K562 (cell line): ENCODE data around the gene HEY2. TPM values are rescaled to one million over a fixed set of nuclear protein-coding genes. Genes with fewer than 3 reads are reported as not detected.

Experiments used
- AFF1 ChIP-seq, 2 experiments: fragments of 450-650 bp; IDR thresholded peaks; 2 replicates each; pipeline ENCODE4 v1.6.1; 2018; ENCODE audit warnings: mild to moderate bottlenecking in 2 of 2, low read depth in 1 of 2; ENCODE audit not compliant: partially characterized antibody in 2 of 2
- BACH1 ChIP-seq: fragments of 200-800 bp; sonication (Bioruptor generic); IDR thresholded peaks from 2 replicates; pipeline ENCODE4 v1.6.1; 2016; ENCODE audit warnings: missing genetic modification characterization, missing compliant biosample characterization
- BCOR ChIP-seq: fragments of 450-650 bp; IDR thresholded peaks from 2 replicates; pipeline ENCODE4 v1.6.1; 2016
- BRF1 ChIP-seq: IDR thresholded peaks from 3 replicates; pipeline ENCODE4 v1.6.1; 2011; ENCODE audit warnings: borderline replicate concordance, mild to moderate bottlenecking; ENCODE audit not compliant: insufficient read length; ENCODE audit errors: extremely low read depth
- CBFA2T2 ChIP-seq: fragments of 450-650 bp; conservative IDR thresholded peaks from 2 replicates; pipeline ENCODE4 v1.6.1; 2017; ENCODE audit warnings: mild to moderate bottlenecking
- OTX1 ChIP-seq: fragments of 450-650 bp; formaldehyde crosslinking; IDR thresholded peaks from 2 replicates; pipeline ENCODE4 v1.4.0; 2022; ENCODE audit warnings: mild to moderate bottlenecking
- POLR3G ChIP-seq: IDR thresholded peaks from 2 replicates; pipeline ENCODE4 v1.6.1; 2011; ENCODE audit not compliant: insufficient read length, insufficient replicate concordance; ENCODE audit errors: extremely low read depth
- PPARD ChIP-seq: fragments of 250-450 bp; sonication (Bioruptor Pico); IDR thresholded peaks from 2 replicates; pipeline ENCODE4 v1.8.0; 2022; ENCODE audit warnings: inconsistent platforms, mild to moderate bottlenecking, moderate library complexity
- SMAD3 ChIP-seq: fragments of 450-650 bp; formaldehyde crosslinking; conservative IDR thresholded peaks from 2 replicates; pipeline ENCODE4 v1.4.0; 2020; ENCODE audit warnings: mild to moderate bottlenecking
- TCF7 ChIP-seq: sonication (generic); IDR thresholded peaks from 2 replicates; pipeline ENCODE4 v1.6.1; 2016; ENCODE audit warnings: antibody characterized with exemption, borderline replicate concordance
- ZFP30 ChIP-seq: fragments of 250-450 bp; sonication (Bioruptor Pico); IDR thresholded peaks from 2 replicates; pipeline ENCODE4 v1.8.0; 2022; ENCODE audit warnings: moderate library complexity, mild to moderate bottlenecking, inconsistent platforms, borderline replicate concordance
- ZNF124 ChIP-seq: sonication (generic); formaldehyde crosslinking; IDR thresholded peaks from 2 replicates; pipeline ENCODE4 v1.8.1; 2022; ENCODE audit warnings: missing genetic modification reagents
- ZNF354B ChIP-seq: fragments of 250-450 bp; sonication (Bioruptor Pico); IDR thresholded peaks from 2 replicates; pipeline ENCODE4 v1.4.0; 2020
- ZNF384 ChIP-seq: IDR thresholded peaks from 2 replicates; pipeline ENCODE4 v1.6.1; 2012; ENCODE audit warnings: low read depth, low read length, improper control_type of control experiment
- ZNF77 ChIP-seq: fragments of 250-450 bp; sonication (Bioruptor Pico); IDR thresholded peaks from 2 replicates; pipeline ENCODE4 v1.5.0; 2020
- polyA plus RNA-seq, 8 experiments: library from polyadenylated mRNA; depleted of rRNA in 4 of 8; stranded (reverse) in 5 of 8; unstranded in 3 of 8; fragments of >200 nt; fragmentation: Nextera tagmentation in 2 of 8; fragmentation: Illumina TruSeq in 1 of 8; extraction: Ambion mirVana in 2 of 8; extraction: Trizol in 1 of 8; gene quantifications; 2 replicates each; pipeline versions ENCODE4 v1.2.1 to v1.2.3, GENCODE V29; 2011 to 2014; ENCODE audit warnings: inconsistent platforms in 1 of 8, missing spikeins in 1 of 8
- total RNA-seq, 7 experiments: library from RNA; depleted of rRNA in 6 of 7; stranded (reverse); fragments of >200 nt in 6 of 7; fragmentation: Illumina TruSeq in 2 of 7; extraction: Trizol in 2 of 7; gene quantifications; 2 replicates each; pipeline versions ENCODE4 v1.2.1 to v1.2.3, GENCODE V29; 2011 to 2021; ENCODE audit warnings: low replicate concordance in 1 of 7
- TF ChIP-seq, protein P1 (sequence below): sonication (generic); formaldehyde crosslinking; IDR thresholded peaks from 2 replicates; pipeline ENCODE4 v1.8.0; 2022; ENCODE audit warnings: mild to moderate bottlenecking, missing genetic modification reagents
- TF ChIP-seq, protein P2 (sequence below), 3 experiments: IDR thresholded peaks in 2 of 3; conservative IDR thresholded peaks in 1 of 3; 2 replicates each; pipeline ENCODE4 v1.5.1; 2011 to 2012; ENCODE audit warnings: low read length in 3 of 3, mild to moderate bottlenecking in 3 of 3, control low read depth in 2 of 3, improper control_type of control experiment in 1 of 3, inconsistent platforms in 1 of 3, low read depth in 1 of 3, mixed read lengths in 1 of 3, moderate library complexity in 1 of 3; ENCODE audit not compliant: insufficient read depth in 2 of 3
- TF ChIP-seq, protein P3 (sequence below), 2 experiments: fragments of 250-450 bp in 1 of 2; fragments of 450-650 bp in 1 of 2; sonication (Bioruptor Pico) in 1 of 2; IDR thresholded peaks; 2 replicates each; pipeline versions ENCODE4 v1.6.1 to v1.8.0; 2016 to 2021; ENCODE audit warnings: mild to moderate bottlenecking in 2 of 2, moderate library complexity in 2 of 2, missing compliant biosample characterization in 1 of 2, missing genetic modification characterization in 1 of 2
- TF ChIP-seq, protein P4 (sequence below): fragments of 450-650 bp; formaldehyde crosslinking; IDR thresholded peaks from 2 replicates; pipeline ENCODE4 v1.4.0; 2022; ENCODE audit warnings: missing genetic modification characterization

HEY2 gene
- total and polyA plus RNA-seq, 9 of the 15 experiments (the other 6 are each of a cell fraction or from before 2014, with no cell fraction given): 0.03 to 0.07 (median 0.06) TPM; not detected in 5

- TF ChIP-seq POLR3G: no peak
- no peak for TF ChIP-seq ZNF77 (CRISPR knock-in tag)
- no peak for TF ChIP-seq CBFA2T2
- no peak for TF ChIP-seq PPARD (CRISPR knock-in tag)
- TF ChIP-seq BRF1: no peak
- TF ChIP-seq, protein P1, sequence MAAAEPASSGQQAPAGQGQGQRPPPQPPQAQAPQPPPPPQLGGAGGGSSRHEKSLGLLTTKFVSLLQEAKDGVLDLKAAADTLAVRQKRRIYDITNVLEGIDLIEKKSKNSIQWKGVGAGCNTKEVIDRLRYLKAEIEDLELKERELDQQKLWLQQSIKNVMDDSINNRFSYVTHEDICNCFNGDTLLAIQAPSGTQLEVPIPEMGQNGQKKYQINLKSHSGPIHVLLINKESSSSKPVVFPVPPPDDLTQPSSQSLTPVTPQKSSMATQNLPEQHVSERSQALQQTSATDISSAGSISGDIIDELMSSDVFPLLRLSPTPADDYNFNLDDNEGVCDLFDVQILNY (CRISPR knock-in tag): 0 out of 2 replicates have a peak, but pooled peaks have one; percentile 64
- no peak for TF ChIP-seq OTX1 (CRISPR knock-in tag)
- TF ChIP-seq ZFP30 (CRISPR knock-in tag): no peak
- no peak for TF ChIP-seq AFF1 (IDR thresholded peaks at IDR 0.05; ENCODE audit: low read depth in 1 of 2, partially characterized antibody in 2 of 2)
- TF ChIP-seq TCF7: no peak
- no peak for TF ChIP-seq ZNF384
- TF ChIP-seq, protein P2, sequence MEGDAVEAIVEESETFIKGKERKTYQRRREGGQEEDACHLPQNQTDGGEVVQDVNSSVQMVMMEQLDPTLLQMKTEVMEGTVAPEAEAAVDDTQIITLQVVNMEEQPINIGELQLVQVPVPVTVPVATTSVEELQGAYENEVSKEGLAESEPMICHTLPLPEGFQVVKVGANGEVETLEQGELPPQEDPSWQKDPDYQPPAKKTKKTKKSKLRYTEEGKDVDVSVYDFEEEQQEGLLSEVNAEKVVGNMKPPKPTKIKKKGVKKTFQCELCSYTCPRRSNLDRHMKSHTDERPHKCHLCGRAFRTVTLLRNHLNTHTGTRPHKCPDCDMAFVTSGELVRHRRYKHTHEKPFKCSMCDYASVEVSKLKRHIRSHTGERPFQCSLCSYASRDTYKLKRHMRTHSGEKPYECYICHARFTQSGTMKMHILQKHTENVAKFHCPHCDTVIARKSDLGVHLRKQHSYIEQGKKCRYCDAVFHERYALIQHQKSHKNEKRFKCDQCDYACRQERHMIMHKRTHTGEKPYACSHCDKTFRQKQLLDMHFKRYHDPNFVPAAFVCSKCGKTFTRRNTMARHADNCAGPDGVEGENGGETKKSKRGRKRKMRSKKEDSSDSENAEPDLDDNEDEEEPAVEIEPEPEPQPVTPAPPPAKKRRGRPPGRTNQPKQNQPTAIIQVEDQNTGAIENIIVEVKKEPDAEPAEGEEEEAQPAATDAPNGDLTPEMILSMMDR (IDR thresholded peaks at IDR 0.05 in 2 of 3, conservative IDR thresholded peaks at IDR 0.05 in 1 of 3; ENCODE audit: insufficient read depth in 2 of 3, low read depth in 1 of 3, low read length in 3 of 3): peak in 1 of 3 experiments; percentile 10; a peak in 1 of 6 replicates
- TF ChIP-seq SMAD3 (CRISPR knock-in tag): no peak
- TF ChIP-seq, protein P3, sequence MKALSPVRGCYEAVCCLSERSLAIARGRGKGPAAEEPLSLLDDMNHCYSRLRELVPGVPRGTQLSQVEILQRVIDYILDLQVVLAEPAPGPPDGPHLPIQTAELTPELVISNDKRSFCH (CRISPR knock-in tag; IDR thresholded peaks at IDR 0.05): no peak
- TF ChIP-seq, protein P3 (tag; IDR thresholded peaks at IDR 0.05): no peak
- TF ChIP-seq ZNF124 (CRISPR knock-in tag): no peak
- no peak for TF ChIP-seq ZNF354B (CRISPR knock-in tag)
- TF ChIP-seq BACH1 (tag): no peak
- TF ChIP-seq BCOR: no peak
- TF ChIP-seq, protein P4, sequence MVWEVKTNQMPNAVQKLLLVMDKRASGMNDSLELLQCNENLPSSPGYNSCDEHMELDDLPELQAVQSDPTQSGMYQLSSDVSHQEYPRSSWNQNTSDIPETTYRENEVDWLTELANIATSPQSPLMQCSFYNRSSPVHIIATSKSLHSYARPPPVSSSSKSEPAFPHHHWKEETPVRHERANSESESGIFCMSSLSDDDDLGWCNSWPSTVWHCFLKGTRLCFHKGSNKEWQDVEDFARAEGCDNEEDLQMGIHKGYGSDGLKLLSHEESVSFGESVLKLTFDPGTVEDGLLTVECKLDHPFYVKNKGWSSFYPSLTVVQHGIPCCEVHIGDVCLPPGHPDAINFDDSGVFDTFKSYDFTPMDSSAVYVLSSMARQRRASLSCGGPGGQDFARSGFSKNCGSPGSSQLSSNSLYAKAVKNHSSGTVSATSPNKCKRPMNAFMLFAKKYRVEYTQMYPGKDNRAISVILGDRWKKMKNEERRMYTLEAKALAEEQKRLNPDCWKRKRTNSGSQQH (CRISPR knock-in tag): no peak
These were observed 41.1 kb downstream of the HEY2 start, which contains the start of gene NCOA7 (continued) for GRCh38 chr6:125790358-125791150.
